HG03558 (cell line): ENCODE measurements around the gene ARL6IP5.

Experiments used
- ATAC-seq: cut with Tn5 transposase; IDR thresholded peaks from one replicate; pipeline ENCODE4 v1.9.1; 2021; ENCODE audit warnings: moderate number of reproducible peaks; ENCODE audit not compliant: unreplicated experiment; ENCODE audit errors: extremely low read depth

Gene ARL6IP5

DNA sequence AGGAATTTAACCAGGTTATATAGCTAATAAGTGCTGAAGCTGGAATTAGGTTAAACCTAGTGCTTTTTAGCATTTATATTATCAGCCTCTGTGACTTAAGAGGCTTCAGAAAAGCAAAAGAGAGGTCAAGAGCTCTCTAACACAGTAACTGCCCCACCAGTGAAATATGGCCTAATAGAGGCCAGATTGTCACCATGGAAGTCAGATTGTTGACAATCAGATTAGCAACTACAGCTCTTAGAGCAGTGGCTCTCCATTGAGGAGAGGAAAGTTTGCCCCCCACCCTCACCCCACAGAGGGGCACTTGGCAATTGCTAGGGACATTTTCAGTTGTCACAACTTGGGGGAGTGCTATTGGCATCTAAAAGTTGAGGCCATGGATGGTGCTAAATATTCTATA, 61.0 kb downstream of the ARL6IP5 start:
- no peak for ATAC-seq

DNA sequence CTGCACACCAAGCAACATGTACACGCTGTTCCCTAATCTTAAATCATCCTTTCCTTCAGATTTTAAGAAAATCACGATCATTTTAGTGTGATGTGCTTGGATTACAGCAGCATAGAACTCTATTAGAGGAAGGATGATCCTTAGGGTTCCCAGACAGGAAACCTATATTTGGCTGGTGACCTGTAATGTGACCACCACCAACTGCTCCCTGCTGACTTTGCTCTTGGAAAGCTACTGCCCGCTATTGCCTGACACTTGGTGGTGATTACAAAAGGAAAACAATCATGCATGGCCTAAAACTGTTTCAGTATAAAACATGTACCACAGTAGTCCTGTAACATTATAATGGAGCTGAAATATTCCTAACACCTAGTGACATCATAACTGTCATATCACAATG, 64.8 kb downstream of the ARL6IP5 start:
- ATAC-seq = no peak
